NB4 (cell line): ENCODE data around the gene ERBB4.

Experiments
- POLR2A ChIP-seq: IDR thresholded peaks from 2 replicates; pipeline ENCODE4 v1.6.1; 2011; ENCODE audit warnings: mild to moderate bottlenecking; ENCODE audit not compliant: insufficient read length; ENCODE audit errors: extremely low read depth
- TF ChIP-seq, protein P1 (sequence below): IDR thresholded peaks from 2 replicates; pipeline ENCODE4 v1.6.1; 2011; ENCODE audit warnings: low read depth, low read length
- TF ChIP-seq, protein P2 (sequence below): IDR thresholded peaks from one replicate; pipeline ENCODE4 v1.5.1; 2012; ENCODE audit warnings: low read depth, low read length

DNA sequence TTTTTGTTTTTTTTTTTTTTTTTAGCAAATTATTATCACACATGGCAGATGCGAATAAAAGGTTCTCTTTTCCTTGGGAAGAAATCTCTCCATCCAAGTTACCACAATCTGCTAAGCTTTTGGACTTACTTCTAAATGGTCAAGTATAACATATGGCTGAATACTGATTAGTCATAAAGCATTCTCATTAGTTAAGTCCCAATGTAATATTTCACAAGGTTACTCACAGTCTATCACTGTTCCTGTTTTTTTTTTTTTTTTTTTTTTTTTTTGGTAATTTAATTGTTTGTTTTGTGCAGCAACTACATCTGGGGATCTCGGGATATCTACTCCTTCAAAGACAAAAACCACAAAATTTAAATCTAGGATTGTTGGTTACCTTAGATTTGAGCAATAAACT, 1210.5 kb downstream of the ERBB4 start:
- TF ChIP-seq, protein P1, sequence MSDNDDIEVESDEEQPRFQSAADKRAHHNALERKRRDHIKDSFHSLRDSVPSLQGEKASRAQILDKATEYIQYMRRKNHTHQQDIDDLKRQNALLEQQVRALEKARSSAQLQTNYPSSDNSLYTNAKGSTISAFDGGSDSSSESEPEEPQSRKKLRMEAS = no peak
- no peak for TF ChIP-seq POLR2A
- TF ChIP-seq, protein P2, sequence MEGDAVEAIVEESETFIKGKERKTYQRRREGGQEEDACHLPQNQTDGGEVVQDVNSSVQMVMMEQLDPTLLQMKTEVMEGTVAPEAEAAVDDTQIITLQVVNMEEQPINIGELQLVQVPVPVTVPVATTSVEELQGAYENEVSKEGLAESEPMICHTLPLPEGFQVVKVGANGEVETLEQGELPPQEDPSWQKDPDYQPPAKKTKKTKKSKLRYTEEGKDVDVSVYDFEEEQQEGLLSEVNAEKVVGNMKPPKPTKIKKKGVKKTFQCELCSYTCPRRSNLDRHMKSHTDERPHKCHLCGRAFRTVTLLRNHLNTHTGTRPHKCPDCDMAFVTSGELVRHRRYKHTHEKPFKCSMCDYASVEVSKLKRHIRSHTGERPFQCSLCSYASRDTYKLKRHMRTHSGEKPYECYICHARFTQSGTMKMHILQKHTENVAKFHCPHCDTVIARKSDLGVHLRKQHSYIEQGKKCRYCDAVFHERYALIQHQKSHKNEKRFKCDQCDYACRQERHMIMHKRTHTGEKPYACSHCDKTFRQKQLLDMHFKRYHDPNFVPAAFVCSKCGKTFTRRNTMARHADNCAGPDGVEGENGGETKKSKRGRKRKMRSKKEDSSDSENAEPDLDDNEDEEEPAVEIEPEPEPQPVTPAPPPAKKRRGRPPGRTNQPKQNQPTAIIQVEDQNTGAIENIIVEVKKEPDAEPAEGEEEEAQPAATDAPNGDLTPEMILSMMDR = no peak
